Small intestine (tissue), 7 donors: ENCODE measurements around the gene FCGR3A. TPM values are rescaled to one million over a fixed set of nuclear protein-coding genes. Genes with fewer than 3 reads are reported as not detected.
"Not testable (repeated sequence)": the region's sequence is repeated elsewhere in the genome, so short reads cannot be mapped to it uniquely, and the experiment has no call there.

Experiments used
- DNase-seq, 2 donors: peaks; one replicate each; pipeline versions ENCODE4 v3.0.0 to v3.0.0-alpha.2; 2013
- FAIRE-seq: peaks from 2 replicates; lab custom pipeline; 2012; peaks lifted over from hg19 to GRCh38; lab: Jason Lieb, UNC
- H3K27ac ChIP-seq, 3 donors: one replicate each; pipeline ENCODE4 v1.5.1; 2013; ENCODE audit warnings: low read length in 2 of 3, mild to moderate bottlenecking in 2 of 3, control low read depth in 1 of 3, inconsistent platforms in 1 of 3, low read depth in 1 of 3, moderate library complexity in 1 of 3
- H3K27me3 ChIP-seq, 3 donors: one replicate each; pipeline ENCODE4 v1.6.1; 2013; ENCODE audit warnings: low read length in 3 of 3, inconsistent platforms in 1 of 3; ENCODE audit not compliant: control insufficient read depth in 3 of 3, insufficient read depth in 3 of 3
- H3K36me3 ChIP-seq, 3 donors: one replicate each; pipeline ENCODE4 v1.6.1; 2013; ENCODE audit warnings: low read length in 3 of 3, inconsistent platforms in 1 of 3, low read depth in 1 of 3, mild to moderate bottlenecking in 1 of 3, moderate library complexity in 1 of 3; ENCODE audit not compliant: control insufficient read depth in 3 of 3, insufficient read depth in 2 of 3
- H3K4me1 ChIP-seq, 3 donors: one replicate each; pipeline ENCODE4 v1.6.1; 2013; ENCODE audit warnings: low read length in 2 of 3, inconsistent platforms in 1 of 3, low read depth in 1 of 3, mild to moderate bottlenecking in 1 of 3, moderate library complexity in 1 of 3; ENCODE audit not compliant: control insufficient read depth in 3 of 3, insufficient read depth in 2 of 3
- H3K4me3 ChIP-seq, 3 donors: one replicate each; pipeline ENCODE4 v1.5.1; 2013; ENCODE audit warnings: low read length in 3 of 3, control low read depth in 1 of 3, inconsistent platforms in 1 of 3, low read depth in 1 of 3, mild to moderate bottlenecking in 1 of 3, moderate library complexity in 1 of 3
- H3K9me3 ChIP-seq, 2 donors: one replicate each; pipeline ENCODE4 v1.6.1; 2013; ENCODE audit warnings: low read depth in 1 of 2, low read length in 1 of 2; ENCODE audit not compliant: control insufficient read depth in 2 of 2, insufficient read depth in 1 of 2
- WGBS, 3 donors: extraction: QIAGEN DNeasy Blood & Tissue Kit; methylation state at CpG; one replicate each; pipeline ENCODE4 v1.1.7; 2013; 5-methylcytosine and 5-hydroxymethylcytosine counted together
- polyA plus RNA-seq, 4 donors: library from polyadenylated mRNA; stranded (reverse) in 3 of 4; unstranded in 1 of 4; fragments of 200-250 nt in 3 of 4; fragments of 120-200 nt in 1 of 4; gene quantifications; one replicate each; pipeline versions ENCODE4 v1.2.1 to v1.2.3, GENCODE V29; 2013
- donor health status: healthy with polysubstance abuse.
- donor health status: control.
- donor health status: control.
- donor health status: Bipolar disorder and iron deficiency.
- donor health status: healthy.

The FCGR3A gene
- polyA plus RNA-seq, 4 donors: 1.3 to 19.5 (median 2.4) TPM

GRCh38 chr1:161589365-161589764, 39.7 kb upstream of the FCGR3A start:
- H3K36me3 ChIP-seq, DNase-seq, FAIRE-seq, H3K27ac ChIP-seq, H3K27me3 ChIP-seq, H3K4me3 ChIP-seq, H3K4me1 ChIP-seq, H3K9me3 ChIP-seq: not testable (repeated sequence)
- 72 to 75% (median 74%) methylated on average over 6 to 8 of the region's 8 CpGs for WGBS, 3 donors

GRCh38 chr1:161588596-161588995, 39.0 kb upstream of the FCGR3A start:
- WGBS, 3 donors: no CpG with 5 or more reads among the region's 6 CpGs
- not testable (repeated sequence) for H3K27ac ChIP-seq, DNase-seq, H3K9me3 ChIP-seq, H3K4me1 ChIP-seq, FAIRE-seq, H3K36me3 ChIP-seq, H3K27me3 ChIP-seq, H3K4me3 ChIP-seq

GRCh38 chr1:161582882-161583281, 33.3 kb upstream of the FCGR3A start:
- not testable (repeated sequence) for H3K36me3 ChIP-seq, H3K27ac ChIP-seq, H3K9me3 ChIP-seq, FAIRE-seq, H3K4me3 ChIP-seq, DNase-seq, H3K4me1 ChIP-seq, H3K27me3 ChIP-seq
- WGBS, 3 donors: no CpG with 5 or more reads among the region's 4 CpGs

GRCh38 chr1:161580879-161581537, 31.4 kb upstream of the FCGR3A start:
- not testable (repeated sequence) for H3K9me3 ChIP-seq, H3K4me1 ChIP-seq, FAIRE-seq, DNase-seq, H3K27ac ChIP-seq, H3K36me3 ChIP-seq, H3K4me3 ChIP-seq, H3K27me3 ChIP-seq
- WGBS, 3 donors: no CpG with 5 or more reads among the region's 4 CpGs

- 59% methylated on average over 2 of the region's 8 CpGs; no CpG with 5 or more reads in 2 of the 3 donors for WGBS, 3 donors
- H3K27me3 ChIP-seq, H3K9me3 ChIP-seq, FAIRE-seq, H3K4me1 ChIP-seq, H3K4me3 ChIP-seq, DNase-seq, H3K36me3 ChIP-seq, H3K27ac ChIP-seq: not testable (repeated sequence)
Measured at GRCh38 chr1:161579856-161580507, 30.4 kb upstream of the FCGR3A start.

GRCh38 chr1:161576676-161577075, 27.1 kb upstream of the FCGR3A start:
- H3K4me3 ChIP-seq, H3K27ac ChIP-seq, H3K27me3 ChIP-seq, DNase-seq, H3K4me1 ChIP-seq, FAIRE-seq, H3K36me3 ChIP-seq, H3K9me3 ChIP-seq: not testable (repeated sequence)

- H3K9me3 ChIP-seq, H3K4me3 ChIP-seq, H3K27ac ChIP-seq, H3K4me1 ChIP-seq, DNase-seq, H3K36me3 ChIP-seq, FAIRE-seq, H3K27me3 ChIP-seq: not testable (repeated sequence)
- WGBS, 3 donors: 60 to 79% (median 70%) methylated on average over 2 of the region's 8 CpGs
Measured at GRCh38 chr1:161571703-161572102, 22.1 kb upstream of the FCGR3A start.

- not testable (repeated sequence) for H3K9me3 ChIP-seq, H3K27ac ChIP-seq, H3K4me3 ChIP-seq, H3K36me3 ChIP-seq, DNase-seq, FAIRE-seq, H3K27me3 ChIP-seq, H3K4me1 ChIP-seq
- 93 to 100% (median 97%) methylated on average over 1 of the region's 3 CpGs for WGBS, 3 donors
Measured at GRCh38 chr1:161566602-161566960, 17.0 kb upstream of the FCGR3A start.

GRCh38 chr1:161563522-161563921, 13.9 kb upstream of the FCGR3A start:
- WGBS, 3 donors: 62 to 70% (median 69%) methylated on average over 1 of the region's 1 CpG
- not testable (repeated sequence) for H3K9me3 ChIP-seq, H3K36me3 ChIP-seq, DNase-seq, H3K4me1 ChIP-seq, H3K27ac ChIP-seq, H3K27me3 ChIP-seq, H3K4me3 ChIP-seq, FAIRE-seq
